Peyer's patch (tissue), 4 donors: ENCODE results near the gene ZNF627. TPM values are rescaled to one million over a fixed set of nuclear protein-coding genes. Genes with fewer than 3 reads are reported as not detected.

Source experiments
- DNase-seq, 3 donors: peaks; one replicate each; pipeline ENCODE4 v3.0.0-alpha.2; 2017 to 2019
- H3K27ac ChIP-seq, 4 donors: fragments of 200-600 bp; sonication (generic); one replicate each; pipeline ENCODE4 v1.5.1; 2016 to 2019
- H3K27me3 ChIP-seq, 2 donors: fragments of 200-600 bp; sonication (generic); one replicate each; pipeline ENCODE4 v1.5.1; 2019
- H3K36me3 ChIP-seq, 3 donors: fragments of 200-600 bp; sonication (generic); one replicate each; pipeline ENCODE4 v1.5.1; 2016 to 2019
- H3K4me1 ChIP-seq, 4 donors: fragments of 200-600 bp; sonication (generic); one replicate each; pipeline ENCODE4 v1.5.1; 2016 to 2019
- H3K4me3 ChIP-seq, 4 donors: fragments of 200-600 bp; sonication (generic); 1 replicate in 3 of 4; 2 replicates in 1 of 4; pipeline ENCODE4 v1.5.1; 2016 to 2019; ENCODE audit warnings: mild to moderate bottlenecking in 1 of 4
- H3K9me3 ChIP-seq, 4 donors: fragments of 200-600 bp; sonication (generic); one replicate each; pipeline ENCODE4 v1.5.1; 2016 to 2019; ENCODE audit warnings: mild to moderate bottlenecking in 1 of 4
- POLR2A ChIP-seq, 2 donors: fragments of 450-650 bp; IDR thresholded peaks; one replicate each; pipeline ENCODE4 v1.5.1; 2017; ENCODE audit warnings: antibody characterized with exemption in 2 of 2, mild to moderate bottlenecking in 2 of 2, moderate library complexity in 2 of 2
- total RNA-seq, 4 donors: library from RNA; depleted of rRNA; stranded (reverse); fragments of >200 nt; gene quantifications; one replicate each; pipeline ENCODE4 v1.1.0, GENCODE V29; 2016
- TF ChIP-seq, protein P1 (sequence below), 6 experiments: fragments of 450-650 bp in 4 of 6; fragments of 200-600 bp in 2 of 6; sonication (generic) in 1 of 6; IDR thresholded peaks; one replicate each; pipeline ENCODE4 v1.5.1; 2017 to 2019; ENCODE audit warnings: antibody characterized with exemption in 6 of 6, mild to moderate bottlenecking in 3 of 6, moderate library complexity in 1 of 6

ZNF627 gene
- total RNA-seq, 4 donors from 2014 or later, result 4.4 to 10.7 (median 5.5) TPM

DNA sequence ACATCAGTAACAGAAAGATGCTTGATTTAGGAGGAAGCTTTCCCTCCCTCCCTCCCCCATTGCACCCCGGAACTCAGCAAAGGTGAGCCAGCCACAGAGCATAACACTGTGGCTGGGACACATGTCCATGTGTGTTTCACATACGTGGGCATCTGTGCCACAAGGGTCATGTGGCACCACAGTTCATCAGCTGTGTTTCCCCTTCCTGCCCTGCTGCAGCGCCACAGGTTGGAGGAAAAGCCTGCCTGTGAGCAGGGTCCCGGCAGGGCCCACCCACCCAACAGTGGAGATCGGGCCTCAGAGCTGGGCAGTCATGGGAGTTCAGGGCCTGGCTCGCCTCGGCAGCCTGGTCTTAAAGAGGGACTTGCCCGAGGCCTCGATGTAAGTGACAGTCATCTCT, 22.6 kb upstream of the ZNF627 start:
- DNase-seq, result peak in 2 of 3 donors; percentile 68 to 69
- no peaks in the 10 kb centered on the region for H3K9me3 ChIP-seq
- no peak overlapping the region for H3K4me3 ChIP-seq
- TF ChIP-seq POLR2A (IDR thresholded peaks at IDR 0.05), result no peak
- TF ChIP-seq, protein P1, sequence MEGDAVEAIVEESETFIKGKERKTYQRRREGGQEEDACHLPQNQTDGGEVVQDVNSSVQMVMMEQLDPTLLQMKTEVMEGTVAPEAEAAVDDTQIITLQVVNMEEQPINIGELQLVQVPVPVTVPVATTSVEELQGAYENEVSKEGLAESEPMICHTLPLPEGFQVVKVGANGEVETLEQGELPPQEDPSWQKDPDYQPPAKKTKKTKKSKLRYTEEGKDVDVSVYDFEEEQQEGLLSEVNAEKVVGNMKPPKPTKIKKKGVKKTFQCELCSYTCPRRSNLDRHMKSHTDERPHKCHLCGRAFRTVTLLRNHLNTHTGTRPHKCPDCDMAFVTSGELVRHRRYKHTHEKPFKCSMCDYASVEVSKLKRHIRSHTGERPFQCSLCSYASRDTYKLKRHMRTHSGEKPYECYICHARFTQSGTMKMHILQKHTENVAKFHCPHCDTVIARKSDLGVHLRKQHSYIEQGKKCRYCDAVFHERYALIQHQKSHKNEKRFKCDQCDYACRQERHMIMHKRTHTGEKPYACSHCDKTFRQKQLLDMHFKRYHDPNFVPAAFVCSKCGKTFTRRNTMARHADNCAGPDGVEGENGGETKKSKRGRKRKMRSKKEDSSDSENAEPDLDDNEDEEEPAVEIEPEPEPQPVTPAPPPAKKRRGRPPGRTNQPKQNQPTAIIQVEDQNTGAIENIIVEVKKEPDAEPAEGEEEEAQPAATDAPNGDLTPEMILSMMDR (IDR thresholded peaks at IDR 0.05), result no peak
- no peaks in the 10 kb centered on the region for H3K27me3 ChIP-seq
- no peaks in the 10 kb centered on the region for H3K36me3 ChIP-seq
- H3K4me1 ChIP-seq, result peaks cover 0 to 12% (median 8%) of the 10 kb centered on the region in 4 donors
- H3K27ac ChIP-seq, result peak overlapping the region in 2 of 4 donors; percentile 46 to 70

DNA sequence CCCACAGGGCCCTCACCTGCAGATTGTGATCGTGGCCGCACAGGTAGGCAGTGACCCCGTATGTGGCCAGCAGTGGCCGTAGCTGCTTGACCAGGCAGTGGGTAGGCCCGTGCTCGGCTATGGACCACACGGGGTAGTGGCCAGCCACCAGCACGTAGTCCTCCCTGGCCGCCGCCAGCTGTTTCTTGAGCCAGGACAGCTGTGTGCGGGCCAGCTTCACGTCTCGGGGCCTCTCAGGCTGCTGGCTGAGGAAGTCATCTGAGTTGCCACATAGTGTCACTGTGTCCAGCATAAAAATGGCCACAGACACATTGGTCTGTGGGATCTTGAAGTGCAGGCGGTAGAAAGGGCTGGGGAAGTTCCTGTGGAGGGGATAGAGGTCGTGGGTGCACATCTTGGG, 21.1 kb upstream of the ZNF627 start:
- H3K4me1 ChIP-seq, result peaks cover 0 to 19% (median 12%) of the 10 kb centered on the region in 4 donors
- no peaks in the 10 kb centered on the region for H3K9me3 ChIP-seq
- no peak overlapping the region for H3K4me3 ChIP-seq
- no peak for TF ChIP-seq POLR2A (IDR thresholded peaks at IDR 0.05)
- TF ChIP-seq, protein P1 (IDR thresholded peaks at IDR 0.05), result no peak
- H3K27me3 ChIP-seq, result no peaks in the 10 kb centered on the region
- no peak for DNase-seq
- H3K36me3 ChIP-seq, result no peaks in the 10 kb centered on the region
- H3K27ac ChIP-seq, result peak overlapping the region in 1 of 4 donors; percentile 93

GRCh38 chr19:11577451-11578257, 19.6 kb upstream of the ZNF627 start, which contains the start of gene ACP5:
Gene ACP5, minus strand, starts transcription at chr19:11577645. Its CDS starts 328 bp downstream, at chr19:11577317.
- peaks cover 0 to 30% (median 15%) of the 10 kb centered on the region in 4 donors for H3K4me1 ChIP-seq
- DNase-seq, result no peak
- H3K4me3 ChIP-seq, result peak within 1 kb of the TSS; percentile 42 to 63 (median 60)
- TF ChIP-seq, protein P1 (IDR thresholded peaks at IDR 0.05), result no peak
- TF ChIP-seq POLR2A (IDR thresholded peaks at IDR 0.05), result no peak
- H3K9me3 ChIP-seq, result no peaks in the 10 kb centered on the region
- peak within 1 kb of the TSS; percentile 67 to 93 (median 70) for H3K27ac ChIP-seq
- no peaks in the 10 kb centered on the region for H3K36me3 ChIP-seq
- H3K27me3 ChIP-seq, result no peaks in the 10 kb centered on the region

GRCh38 chr19:11578258-11579142, 18.8 kb upstream of the ZNF627 start:
- Histone ChIP-seq H3K27ac (peak overlapping the region; percentile 67 to 93 (median 70)), H3K4me1 (peaks cover 0 to 32% (median 15%) of the 10 kb centered on the region in 4 donors), H3K27me3 (no peaks in the 10 kb centered on the region), H3K9me3 (no peaks in the 10 kb centered on the region), H3K36me3 (no peaks in the 10 kb centered on the region), H3K4me3 (peak overlapping the region; percentile 42 to 63 (median 60))
- TF ChIP-seq, protein P1 (IDR thresholded peaks at IDR 0.05), result no peak
- no peak for TF ChIP-seq POLR2A (IDR thresholded peaks at IDR 0.05)
- DNase-seq, result peak in 2 of 3 donors; percentile 73 to 75

DNA sequence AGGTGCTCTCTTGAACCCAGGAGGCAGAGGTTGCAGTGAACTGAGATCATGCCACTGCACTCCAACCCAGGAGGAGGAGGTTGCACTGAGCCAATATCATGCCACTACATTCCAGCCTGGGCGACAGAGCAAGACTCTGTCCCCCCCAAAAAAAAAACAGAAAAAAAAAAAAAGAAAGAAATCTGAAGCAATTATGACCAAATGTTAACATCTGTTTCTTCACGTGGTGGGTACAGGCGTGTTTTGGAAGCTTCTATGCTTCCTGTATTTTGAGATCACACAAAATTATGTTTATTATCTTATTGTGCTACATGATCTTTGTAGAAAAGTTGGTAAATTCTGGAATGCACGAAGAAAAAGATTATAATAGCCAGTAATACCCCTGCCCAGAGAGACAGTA, 17.2 kb upstream of the ZNF627 start:
- H3K36me3 ChIP-seq, result no peaks in the 10 kb centered on the region
- H3K9me3 ChIP-seq, result no peaks in the 10 kb centered on the region
- no peaks in the 10 kb centered on the region for H3K27me3 ChIP-seq
- DNase-seq, result no peak
- no peak overlapping the region for H3K4me3 ChIP-seq
- H3K4me1 ChIP-seq, result peaks cover 0 to 32% (median 15%) of the 10 kb centered on the region in 4 donors
- peak overlapping the region in 2 of 4 donors; percentile 70 to 93 for H3K27ac ChIP-seq
- no peak for TF ChIP-seq POLR2A (IDR thresholded peaks at IDR 0.05)
- TF ChIP-seq, protein P1 (IDR thresholded peaks at IDR 0.05), result no peak
